ENCODE results near the gene DEF6. TPM values are rescaled to one million over a fixed set of nuclear protein-coding genes. Genes with fewer than 3 reads are reported as not detected.
A peak's percentile ranks its signal among the peaks of the same experiment; 100 is the strongest.

Gene DEF6
- total and polyA plus RNA-seq, 4 donors: 1.0 to 6.3 (median 2.5) TPM

DNA sequence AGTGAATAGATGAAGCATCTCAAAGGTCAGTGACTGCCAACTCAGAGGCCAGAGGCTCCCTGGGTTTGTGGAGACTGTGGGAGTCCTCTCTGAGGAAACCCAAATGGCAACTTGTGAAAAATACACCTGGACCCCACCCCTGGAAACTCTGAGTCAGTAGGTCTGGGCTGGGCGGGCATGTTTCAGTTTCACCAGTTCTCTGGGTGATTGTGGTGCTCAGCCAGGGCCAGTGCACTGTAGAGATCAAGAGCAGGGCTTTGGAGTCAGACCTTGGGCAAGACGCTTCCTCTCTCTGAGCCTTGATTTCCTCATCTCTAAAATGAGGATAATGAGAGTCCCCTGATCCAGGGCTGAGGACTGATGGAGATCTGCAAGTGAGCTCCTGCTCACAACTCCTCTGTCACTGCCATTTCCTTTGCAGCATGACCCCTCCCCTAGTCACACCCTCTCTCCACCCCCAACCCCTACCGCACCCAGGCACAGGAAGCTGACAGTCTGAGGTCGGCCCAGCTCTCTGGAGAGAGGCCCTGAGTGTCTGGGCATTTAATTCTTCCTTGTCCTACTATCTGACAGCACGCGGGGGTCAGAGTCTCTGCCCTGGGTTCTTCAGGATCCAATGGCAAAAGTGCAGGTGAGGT is 5.1 kb downstream of the DEF6 start:
- WGBS: 53% methylated on average over 6 of the region's 6 CpGs
- H3K9ac ChIP-seq (ENCODE audit: low read depth in 1 of 2, low read length in 2 of 2): peak overlapping the region in 1 of 2 donors; percentile 20
- H3K9me3 ChIP-seq (ENCODE audit: control insufficient read depth in 4 of 4, low read length in 3 of 4): no peaks in the 10 kb centered on the region
- DNase-seq (ENCODE audit: low spot score): no peak
- no peaks in the 10 kb centered on the region for H3K27me3 ChIP-seq (ENCODE audit: control insufficient read depth in 4 of 4, insufficient read depth in 4 of 4, low read length in 3 of 4)
- H3K27ac ChIP-seq (ENCODE audit: low read depth in 1 of 2, low read length in 2 of 2): peak overlapping the region; percentile 56 to 58
- H3K36me3 ChIP-seq (ENCODE audit: control insufficient read depth in 4 of 4, insufficient read depth in 3 of 4, low read depth in 1 of 4, low read length in 3 of 4): no peaks in the 10 kb centered on the region
- TF ChIP-seq JUND (IDR thresholded peaks at IDR 0.05) (peak in 1 of 2 donors; percentile 22), MAX (IDR thresholded peaks at IDR 0.05) (no peak)
- no peak overlapping the region for H3K4me3 ChIP-seq (ENCODE audit: low read depth in 1 of 3, low read length in 3 of 3)
- no peaks in the 10 kb centered on the region for H3K4me1 ChIP-seq (ENCODE audit: control insufficient read depth in 4 of 4, insufficient read depth in 4 of 4, low read length in 3 of 4)

DNA sequence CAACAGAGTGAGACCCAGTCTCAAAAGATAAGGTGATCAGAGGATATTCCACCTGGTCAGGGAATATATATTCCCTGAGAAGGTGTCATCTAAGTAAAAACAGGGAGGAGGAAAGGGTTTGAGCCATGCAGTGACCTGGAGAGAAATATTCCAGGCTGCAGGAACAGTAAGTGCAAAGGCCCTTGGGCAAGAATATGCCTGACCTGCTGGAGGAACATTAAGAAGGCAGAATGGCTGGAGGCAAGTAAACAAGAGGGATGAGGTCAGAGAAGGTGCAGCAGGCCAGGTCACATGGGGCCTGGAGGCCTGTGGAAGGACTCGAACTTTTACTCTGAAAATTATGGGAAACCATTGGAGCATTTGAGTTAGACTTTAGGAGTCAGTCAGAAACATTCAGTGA is 6.7 kb downstream of the DEF6 start:
- Histone ChIP-seq H3K27me3 (ENCODE audit: control insufficient read depth in 4 of 4, insufficient read depth in 4 of 4, low read length in 3 of 4) (no peaks in the 10 kb centered on the region), H3K4me1 (ENCODE audit: control insufficient read depth in 4 of 4, insufficient read depth in 4 of 4, low read length in 3 of 4) (no peaks in the 10 kb centered on the region), H3K9me3 (ENCODE audit: control insufficient read depth in 4 of 4, low read length in 3 of 4) (no peaks in the 10 kb centered on the region), H3K36me3 (ENCODE audit: control insufficient read depth in 4 of 4, insufficient read depth in 3 of 4, low read depth in 1 of 4, low read length in 3 of 4) (no peaks in the 10 kb centered on the region), H3K27ac (ENCODE audit: low read depth in 1 of 2, low read length in 2 of 2) (no peak overlapping the region), H3K4me3 (ENCODE audit: low read depth in 1 of 3, low read length in 3 of 3) (no peak overlapping the region), H3K9ac (ENCODE audit: low read depth in 1 of 2, low read length in 2 of 2) (no peak overlapping the region)
- 95% methylated on average over 1 of the region's 1 CpG for WGBS
- TF ChIP-seq NR2F2 (IDR thresholded peaks at IDR 0.05): no peak
- TF ChIP-seq, protein P1, sequence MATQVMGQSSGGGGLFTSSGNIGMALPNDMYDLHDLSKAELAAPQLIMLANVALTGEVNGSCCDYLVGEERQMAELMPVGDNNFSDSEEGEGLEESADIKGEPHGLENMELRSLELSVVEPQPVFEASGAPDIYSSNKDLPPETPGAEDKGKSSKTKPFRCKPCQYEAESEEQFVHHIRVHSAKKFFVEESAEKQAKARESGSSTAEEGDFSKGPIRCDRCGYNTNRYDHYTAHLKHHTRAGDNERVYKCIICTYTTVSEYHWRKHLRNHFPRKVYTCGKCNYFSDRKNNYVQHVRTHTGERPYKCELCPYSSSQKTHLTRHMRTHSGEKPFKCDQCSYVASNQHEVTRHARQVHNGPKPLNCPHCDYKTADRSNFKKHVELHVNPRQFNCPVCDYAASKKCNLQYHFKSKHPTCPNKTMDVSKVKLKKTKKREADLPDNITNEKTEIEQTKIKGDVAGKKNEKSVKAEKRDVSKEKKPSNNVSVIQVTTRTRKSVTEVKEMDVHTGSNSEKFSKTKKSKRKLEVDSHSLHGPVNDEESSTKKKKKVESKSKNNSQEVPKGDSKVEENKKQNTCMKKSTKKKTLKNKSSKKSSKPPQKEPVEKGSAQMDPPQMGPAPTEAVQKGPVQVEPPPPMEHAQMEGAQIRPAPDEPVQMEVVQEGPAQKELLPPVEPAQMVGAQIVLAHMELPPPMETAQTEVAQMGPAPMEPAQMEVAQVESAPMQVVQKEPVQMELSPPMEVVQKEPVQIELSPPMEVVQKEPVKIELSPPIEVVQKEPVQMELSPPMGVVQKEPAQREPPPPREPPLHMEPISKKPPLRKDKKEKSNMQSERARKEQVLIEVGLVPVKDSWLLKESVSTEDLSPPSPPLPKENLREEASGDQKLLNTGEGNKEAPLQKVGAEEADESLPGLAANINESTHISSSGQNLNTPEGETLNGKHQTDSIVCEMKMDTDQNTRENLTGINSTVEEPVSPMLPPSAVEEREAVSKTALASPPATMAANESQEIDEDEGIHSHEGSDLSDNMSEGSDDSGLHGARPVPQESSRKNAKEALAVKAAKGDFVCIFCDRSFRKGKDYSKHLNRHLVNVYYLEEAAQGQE (IDR thresholded peaks at IDR 0.05): no peak
- no peak for TF ChIP-seq YY1 (IDR thresholded peaks at IDR 0.05)
- TF ChIP-seq HNF4G (IDR thresholded peaks at IDR 0.05): no peak
- no peak for TF ChIP-seq FOXA1 (IDR thresholded peaks at IDR 0.05)
- TF ChIP-seq JUND (IDR thresholded peaks at IDR 0.05): no peak
- TF ChIP-seq HNF4A (conservative IDR thresholded peaks at IDR 0.05): no peak
- TF ChIP-seq RAD21 (IDR thresholded peaks at IDR 0.05): no peak
- TF ChIP-seq TAF1 (conservative IDR thresholded peaks at IDR 0.05): no peak
- TF ChIP-seq RXRA (IDR thresholded peaks at IDR 0.05): no peak
- no peak for TF ChIP-seq FOXA2 (IDR thresholded peaks at IDR 0.05)
- TF ChIP-seq SP1 (IDR thresholded peaks at IDR 0.05): no peak
- no peak for TF ChIP-seq ATF3 (IDR thresholded peaks at IDR 0.05)
- TF ChIP-seq GABPA (IDR thresholded peaks at IDR 0.05 in 1 of 2, conservative IDR thresholded peaks at IDR 0.05 in 1 of 2): no peak
- no peak for TF ChIP-seq MAX (IDR thresholded peaks at IDR 0.05)
- TF ChIP-seq EGR1 (IDR thresholded peaks at IDR 0.05; ENCODE audit: low read depth in 2 of 2): no peak
- TF ChIP-seq, protein P2, sequence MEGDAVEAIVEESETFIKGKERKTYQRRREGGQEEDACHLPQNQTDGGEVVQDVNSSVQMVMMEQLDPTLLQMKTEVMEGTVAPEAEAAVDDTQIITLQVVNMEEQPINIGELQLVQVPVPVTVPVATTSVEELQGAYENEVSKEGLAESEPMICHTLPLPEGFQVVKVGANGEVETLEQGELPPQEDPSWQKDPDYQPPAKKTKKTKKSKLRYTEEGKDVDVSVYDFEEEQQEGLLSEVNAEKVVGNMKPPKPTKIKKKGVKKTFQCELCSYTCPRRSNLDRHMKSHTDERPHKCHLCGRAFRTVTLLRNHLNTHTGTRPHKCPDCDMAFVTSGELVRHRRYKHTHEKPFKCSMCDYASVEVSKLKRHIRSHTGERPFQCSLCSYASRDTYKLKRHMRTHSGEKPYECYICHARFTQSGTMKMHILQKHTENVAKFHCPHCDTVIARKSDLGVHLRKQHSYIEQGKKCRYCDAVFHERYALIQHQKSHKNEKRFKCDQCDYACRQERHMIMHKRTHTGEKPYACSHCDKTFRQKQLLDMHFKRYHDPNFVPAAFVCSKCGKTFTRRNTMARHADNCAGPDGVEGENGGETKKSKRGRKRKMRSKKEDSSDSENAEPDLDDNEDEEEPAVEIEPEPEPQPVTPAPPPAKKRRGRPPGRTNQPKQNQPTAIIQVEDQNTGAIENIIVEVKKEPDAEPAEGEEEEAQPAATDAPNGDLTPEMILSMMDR (IDR thresholded peaks at IDR 0.05; ENCODE audit: low read depth, low read length, missing input control): no peak
- TF ChIP-seq ZBTB33 (IDR thresholded peaks at IDR 0.05): no peak
- no peak for DNase-seq (ENCODE audit: low spot score)

Measured in liver (tissue), 9 donors.